Measurements from ENCODE around the gene DDX20. TPM values are rescaled to one million over a fixed set of nuclear protein-coding genes. Genes with fewer than 3 reads are reported as not detected.

DDX20 gene
- 8.2 to 10.0 TPM (median 8.7 TPM) in 5 replicates for total RNA-seq (2022; extraction: Qiagen RNA extraction; ENCODE audit: low read depth)

GRCh38 chr1:111755331-111756123 lies at the start of gene DDX20:
TSS of gene DDX20 (plus strand) at chr1:111755901. CDS start at chr1:111755925, 24 bp downstream.

GRCh38 chr1:111739194-111739924 lies 16.3 kb upstream of the DDX20 start, which contains the start of gene INKA2:
TSS of gene INKA2 (minus strand) at chr1:111739395. CDS start at chr1:111739242, 153 bp downstream.

Other genes starting within 250 kb of the DDX20 start
- gene RAP1A, start 136.1 kb upstream of the DDX20 start, total RNA-seq (2022; extraction: Qiagen RNA extraction; ENCODE audit: low read depth) = 25.4 to 32.3 TPM (median 27.5 TPM) in 5 replicates
- 1.7 to 2.6 TPM (median 1.8 TPM) in 5 replicates for gene INKA2, start 16.5 kb upstream of the DDX20 start, total RNA-seq (2022; extraction: Qiagen RNA extraction; ENCODE audit: low read depth)
- gene KCND3, start 233.8 kb downstream of the DDX20 start, total RNA-seq (2022; extraction: Qiagen RNA extraction; ENCODE audit: low read depth) = 0.04 to 0.06 TPM in 2 of 5 replicates, not detected in the others

Data from A549 treated with CpdA at 1 μM for 4 hours (cell line).